Ishikawa (cell line): ENCODE measurements around the gene GMDS.
A peak's percentile ranks its signal among the peaks of the same experiment; 100 is the strongest.

Experiments
- CEBPB ChIP-seq: IDR thresholded peaks from 2 replicates; pipeline ENCODE4 v1.6.1; 2012
- CREB1 ChIP-seq: IDR thresholded peaks from 2 replicates; pipeline ENCODE4 v1.6.1; 2012; ENCODE audit warnings: low read depth
- EGR1 ChIP-seq: IDR thresholded peaks from 2 replicates; pipeline ENCODE4 v1.6.1; 2012
- EP300 ChIP-seq: IDR thresholded peaks from 2 replicates; pipeline ENCODE4 v1.6.1; 2012; ENCODE audit warnings: borderline replicate concordance
- FOXM1 ChIP-seq: IDR thresholded peaks from 2 replicates; pipeline ENCODE4 v1.6.1; 2012; ENCODE audit warnings: low read depth, borderline replicate concordance
- MAX ChIP-seq: IDR thresholded peaks from 2 replicates; pipeline ENCODE4 v1.6.1; 2012
- NFIC ChIP-seq: IDR thresholded peaks from 2 replicates; pipeline ENCODE4 v1.6.1; 2012
- RAD21 ChIP-seq: IDR thresholded peaks from 2 replicates; pipeline ENCODE4 v1.6.1; 2012; ENCODE audit warnings: low read depth
- REST ChIP-seq: IDR thresholded peaks from 2 replicates; pipeline ENCODE4 v1.6.1; 2012; ENCODE audit warnings: low read depth, mild to moderate bottlenecking
- TAF1 ChIP-seq: IDR thresholded peaks from 2 replicates; pipeline ENCODE4 v1.6.1; 2012; ENCODE audit warnings: low read depth, mild to moderate bottlenecking
- TCF12 ChIP-seq: IDR thresholded peaks from 2 replicates; pipeline ENCODE4 v1.6.1; 2012; ENCODE audit warnings: low read depth
- TEAD4 ChIP-seq: IDR thresholded peaks from 2 replicates; pipeline ENCODE4 v1.6.1; 2012
- USF1 ChIP-seq: IDR thresholded peaks from 2 replicates; pipeline ENCODE4 v1.6.1; 2012
- YY1 ChIP-seq: IDR thresholded peaks from 2 replicates; pipeline ENCODE4 v1.6.1; 2012; ENCODE audit warnings: low read depth
- ZBTB7A ChIP-seq: IDR thresholded peaks from 2 replicates; pipeline ENCODE4 v1.6.1; 2012; ENCODE audit warnings: low read depth

The GMDS gene

DNA sequence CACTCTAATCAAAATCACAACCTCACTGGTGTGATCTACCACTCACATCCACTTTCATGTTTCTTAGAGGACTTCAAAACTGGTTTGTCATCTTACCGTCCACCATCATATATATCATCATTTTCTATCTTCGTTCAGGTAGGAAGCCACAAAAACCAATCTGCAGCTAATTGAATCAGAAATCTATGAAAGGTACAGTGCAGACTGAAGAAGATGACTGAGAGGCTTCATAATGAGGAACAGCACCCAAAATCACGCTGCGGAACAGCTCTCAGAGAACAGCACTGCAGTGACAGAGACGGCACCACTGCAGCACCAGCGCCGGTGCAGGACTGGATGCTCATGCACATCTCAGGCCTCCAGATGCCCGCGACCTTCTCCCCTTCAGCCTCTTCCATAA lies 13.0 kb downstream of the GMDS start:
- TF ChIP-seq EGR1 (no peak), TAF1 (no peak), ZBTB7A (no peak), REST (no peak), USF1 (no peak), CREB1 (no peak), NFIC (no peak), TCF12 (no peak), EP300 (no peak), RAD21 (no peak)

DNA sequence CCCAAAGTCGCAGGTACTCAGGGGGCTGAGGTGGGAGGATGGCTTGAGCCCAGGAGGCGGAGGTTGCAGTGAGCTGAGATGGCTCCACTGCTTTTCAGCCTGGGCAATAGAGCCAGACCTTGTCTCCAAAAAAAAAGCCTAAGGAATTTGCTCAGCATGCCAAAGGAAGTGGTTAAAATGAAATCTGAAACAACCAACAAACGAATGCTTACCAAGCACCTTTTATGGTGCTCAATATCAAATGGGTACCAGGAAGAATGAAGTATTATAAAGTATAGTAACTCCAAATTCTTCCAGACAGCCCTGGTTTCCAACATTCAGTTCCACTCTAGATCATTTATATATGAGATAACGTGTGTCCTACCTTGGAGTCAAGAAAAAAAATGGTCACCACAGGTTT lies 14.0 kb downstream of the GMDS start:
- TF ChIP-seq TEAD4 = no peak

DNA sequence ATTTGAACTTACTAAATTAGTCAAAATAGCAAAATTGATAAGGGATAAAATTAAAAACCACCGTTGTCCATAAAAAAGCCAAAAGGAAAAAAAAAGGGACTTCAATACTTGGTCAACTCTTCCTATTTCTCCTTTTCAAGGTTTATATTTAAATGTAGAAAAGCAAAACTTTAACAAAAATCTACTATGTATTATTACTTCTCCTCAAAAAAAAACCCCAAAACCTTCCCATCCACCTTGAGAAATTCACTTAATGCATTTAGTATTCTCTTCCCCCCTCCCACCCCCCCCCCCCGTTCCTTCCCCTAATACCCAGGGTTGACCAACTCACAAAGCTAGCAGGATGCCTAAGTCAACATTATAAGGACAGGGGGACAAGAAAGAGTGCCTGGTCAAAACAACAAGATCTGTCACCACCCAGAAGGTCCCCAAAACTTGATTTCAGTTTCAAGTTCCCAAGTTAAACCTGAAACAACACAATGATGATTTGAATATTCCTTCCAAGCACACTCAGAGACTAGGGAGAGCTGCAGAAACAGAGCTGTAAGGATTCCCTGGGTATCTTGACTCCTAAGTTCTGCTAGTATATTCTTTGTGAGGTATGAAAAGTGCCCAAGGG lies 14.6 kb downstream of the GMDS start:
- TF ChIP-seq CEBPB (no peak), RAD21 (no peak), TCF12 (no peak), TEAD4 (no peak), TAF1 (no peak), EGR1 (no peak), YY1 (no peak), MAX (no peak), NFIC (no peak), ZBTB7A (no peak), CREB1 (no peak), EP300 (no peak), FOXM1 (no peak), USF1 (no peak)

DNA sequence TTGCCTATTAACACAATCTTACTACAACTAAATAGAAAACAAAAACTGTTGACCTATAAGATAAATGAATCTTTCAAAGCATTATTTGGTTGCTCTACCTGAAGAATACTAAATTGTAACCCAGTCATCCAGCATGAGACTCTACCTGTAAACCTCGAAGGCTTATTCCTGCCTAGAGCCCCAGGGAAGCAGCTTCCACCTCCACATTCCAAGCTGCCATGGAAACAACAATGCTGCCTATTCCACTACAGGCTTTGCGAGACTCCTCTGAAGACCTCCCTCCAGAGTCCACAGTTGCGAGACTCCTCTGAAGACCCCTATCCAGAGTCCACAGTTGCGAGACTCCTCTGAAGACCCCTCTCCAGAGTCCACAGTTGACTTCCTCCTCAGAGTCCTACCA lies 15.7 kb downstream of the GMDS start:
- no peak for TF ChIP-seq FOXM1
- TF ChIP-seq MAX = no peak
- no peak for TF ChIP-seq YY1
- peak; percentile 33; the same call in 1 of the 2 replicates for TF ChIP-seq TEAD4
- TF ChIP-seq USF1 = no peak
- no peak for TF ChIP-seq NFIC
- no peak for TF ChIP-seq EP300
- no peak for TF ChIP-seq REST

DNA sequence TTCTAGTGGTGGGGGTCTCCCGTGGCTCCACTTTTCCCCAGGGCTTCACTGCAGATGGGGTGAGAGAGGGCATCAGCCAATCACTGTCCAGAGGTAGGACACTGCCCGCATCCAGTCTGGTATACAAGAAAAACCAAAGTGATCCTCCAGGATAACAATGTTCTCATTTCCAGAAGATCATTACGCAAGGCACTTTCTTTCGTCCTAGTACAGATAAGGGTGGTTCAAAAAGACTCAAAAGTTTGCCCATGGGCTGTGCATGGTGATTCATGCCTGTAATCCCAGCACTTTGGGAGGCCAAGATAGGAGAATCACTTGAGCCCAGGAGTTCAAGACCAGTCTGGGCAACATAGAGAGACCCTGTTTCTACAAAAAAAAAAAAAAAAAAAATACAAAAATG lies 16.4 kb downstream of the GMDS start:
- no peak for TF ChIP-seq EP300
- no peak for TF ChIP-seq RAD21
- no peak for TF ChIP-seq REST
- no peak for TF ChIP-seq YY1
- TF ChIP-seq TEAD4 = no peak
- TF ChIP-seq NFIC = no peak
- TF ChIP-seq CEBPB = no peak
- TF ChIP-seq EGR1 = no peak
- no peak for TF ChIP-seq ZBTB7A
- no peak for TF ChIP-seq TCF12
- TF ChIP-seq FOXM1 = no peak
- no peak for TF ChIP-seq TAF1
- TF ChIP-seq CREB1 = no peak
- no peak for TF ChIP-seq USF1
